HG03039 (cell line): Measurements from ENCODE around the gene SDK1.

Experiments
- ATAC-seq: cut with Tn5 transposase; IDR thresholded peaks from one replicate; pipeline ENCODE4 v1.9.1; 2021; ENCODE audit warnings: mild to moderate bottlenecking, moderate library complexity; ENCODE audit not compliant: unreplicated experiment

Gene SDK1

DNA sequence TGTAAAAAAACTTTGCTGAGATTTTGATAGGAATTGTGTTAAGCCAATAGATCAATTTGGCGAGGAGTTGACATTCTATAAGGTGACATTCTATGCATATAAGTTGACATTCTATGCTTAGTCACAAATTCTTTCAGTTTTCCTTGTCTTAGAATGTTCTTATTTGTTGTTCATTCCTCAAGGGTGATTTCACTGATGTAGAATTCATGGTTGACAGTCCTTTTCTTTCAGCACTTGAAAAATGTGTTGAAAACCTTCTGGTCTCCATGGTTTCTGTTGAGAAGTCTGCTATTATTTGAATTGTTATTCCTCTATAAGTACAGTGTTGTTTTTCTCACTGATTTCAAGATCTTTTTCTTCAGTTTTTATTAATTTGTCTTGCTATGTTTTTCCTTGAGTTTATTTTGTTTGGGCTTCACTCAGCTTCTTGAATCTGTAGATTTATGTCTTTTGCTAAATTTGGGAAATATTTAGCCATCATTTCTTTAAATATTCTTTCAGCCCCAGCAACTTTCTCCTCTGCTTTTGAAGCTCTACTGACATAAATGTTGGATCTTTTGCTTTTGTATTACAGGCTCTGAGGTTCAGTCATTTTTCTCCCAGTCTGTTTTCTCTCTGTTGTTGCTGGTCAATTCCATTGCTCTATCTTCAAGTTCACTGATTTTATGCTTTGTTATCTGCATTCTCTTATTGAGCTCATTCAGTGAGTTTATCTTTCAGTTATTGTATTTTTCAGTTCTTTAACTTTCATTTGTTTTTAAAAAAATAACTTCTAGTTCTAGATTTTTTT lies 154.9 kb downstream of the SDK1 start:
- ATAC-seq = no peak

DNA sequence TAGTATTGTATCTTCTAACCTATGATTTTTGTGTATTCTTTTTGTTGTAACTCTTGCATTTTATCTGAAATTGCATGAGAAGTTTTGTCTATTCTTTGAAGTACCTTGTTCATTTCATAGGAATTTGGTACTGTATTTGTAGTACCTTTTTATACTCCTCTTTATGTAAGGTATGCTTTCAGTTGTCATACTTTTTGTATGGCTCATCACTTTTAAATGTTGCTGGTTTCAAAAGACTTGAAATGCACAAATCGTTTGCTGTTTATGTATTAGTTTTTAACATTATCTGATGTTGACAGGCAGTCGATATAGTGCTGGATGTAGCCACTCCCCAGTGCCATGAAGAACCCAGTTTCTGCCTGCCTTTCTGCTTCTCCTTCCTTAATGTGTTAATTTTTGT lies 158.1 kb downstream of the SDK1 start:
- ATAC-seq = no peak

GRCh38 chr7:3461923-3462322 lies 160.9 kb downstream of the SDK1 start:
- ATAC-seq = no peak

DNA sequence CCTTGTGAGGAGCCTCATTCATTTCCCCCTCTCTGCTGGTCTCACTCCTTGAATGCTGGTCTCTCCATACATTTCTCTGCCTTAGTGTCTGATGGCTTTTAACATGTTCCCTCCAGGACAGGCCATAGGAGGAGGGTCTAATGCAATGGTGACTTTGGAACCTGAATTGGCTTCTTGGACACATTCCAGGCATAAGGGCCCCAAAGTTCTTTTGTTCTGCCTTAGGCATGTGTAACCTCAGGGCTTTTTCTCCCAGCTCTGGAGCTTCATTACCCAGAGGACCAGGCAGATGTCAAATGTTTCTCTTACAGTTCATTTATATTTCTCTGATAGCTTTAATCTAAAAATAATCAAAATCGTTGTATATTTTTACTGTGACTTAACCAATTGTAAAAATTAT lies 162.6 kb downstream of the SDK1 start:
- no peak for ATAC-seq

- no peak for ATAC-seq
Observed at GRCh38 chr7:3464900-3465622, 164.0 kb downstream of the SDK1 start.

GRCh38 chr7:3466261-3466660 lies 165.2 kb downstream of the SDK1 start:
- no peak for ATAC-seq

DNA sequence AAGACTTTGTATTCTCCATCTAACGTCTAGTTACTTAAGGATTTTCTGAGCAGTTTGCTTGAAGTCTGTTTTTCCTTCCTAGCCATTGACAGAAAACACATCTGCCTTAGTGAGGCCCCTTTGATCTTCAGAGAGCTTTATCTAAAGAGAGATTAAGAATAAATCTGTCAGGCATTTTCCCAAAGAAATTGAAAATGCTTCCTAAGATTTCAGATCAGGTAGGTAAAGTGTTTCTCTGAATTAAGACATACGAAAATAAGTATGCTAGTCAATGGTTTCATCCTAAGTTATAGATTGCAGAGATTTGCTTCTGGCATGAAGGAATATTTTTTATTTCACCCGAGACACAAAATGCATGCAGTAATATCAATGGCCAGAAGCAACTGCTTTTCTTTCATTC lies 168.6 kb downstream of the SDK1 start:
- no peak for ATAC-seq

DNA sequence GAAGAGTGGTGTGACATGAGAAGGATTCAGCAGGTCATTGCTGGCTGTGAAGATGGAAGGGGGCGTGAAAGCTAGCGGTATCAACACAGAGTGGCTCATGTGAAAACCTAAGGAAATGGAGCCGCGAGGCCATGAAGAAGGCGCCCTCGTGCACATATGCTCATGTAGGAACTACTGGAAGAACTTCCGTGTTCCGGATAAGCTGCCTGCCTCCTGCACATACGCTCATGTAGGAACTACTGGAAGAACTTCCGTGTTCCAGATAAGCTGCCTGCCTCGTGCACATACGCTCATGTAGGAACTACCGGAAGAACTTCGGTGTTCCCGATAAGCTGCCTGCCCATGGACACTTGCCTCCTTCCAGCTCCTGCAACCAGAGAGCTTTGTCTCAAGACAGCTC lies 179.1 kb downstream of the SDK1 start:
- no peak for ATAC-seq

GRCh38 chr7:3481435-3481834 lies 180.4 kb downstream of the SDK1 start:
- no peak for ATAC-seq

DNA sequence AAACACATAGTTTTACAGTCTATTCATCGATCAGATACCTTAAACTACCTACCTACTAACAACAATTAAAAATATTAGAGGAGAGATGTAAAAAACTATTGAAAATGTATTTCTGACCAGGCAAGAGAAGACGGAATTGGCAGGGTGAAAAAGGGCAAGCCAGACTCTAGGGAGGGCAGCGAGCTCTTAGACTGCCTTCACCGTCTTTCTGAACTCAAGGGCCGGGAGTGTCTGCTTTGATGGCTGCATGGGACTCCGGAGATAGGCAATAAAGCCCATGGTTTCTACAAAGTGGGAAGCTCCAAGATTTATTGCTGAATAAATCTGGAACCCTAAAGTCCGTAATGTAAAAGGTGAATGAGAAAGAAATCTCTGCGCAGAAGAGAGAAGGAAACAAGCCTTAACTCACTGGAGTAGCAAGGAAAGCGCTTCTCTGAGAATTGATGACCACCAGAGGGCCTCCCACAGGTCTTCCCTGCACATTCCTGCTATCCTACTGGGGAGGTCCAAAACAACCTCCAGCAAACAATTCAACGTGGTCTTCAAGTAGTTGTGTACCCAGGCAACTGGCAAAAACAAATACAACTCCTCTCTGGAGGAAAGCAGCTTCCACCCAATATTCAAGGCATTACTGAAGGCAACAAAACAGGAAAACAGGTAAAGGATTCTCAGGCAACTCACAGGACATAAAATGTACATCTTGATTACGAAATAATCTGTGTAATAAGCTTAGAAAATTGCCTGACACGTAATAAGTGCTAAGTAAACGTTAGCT lies 181.3 kb downstream of the SDK1 start:
- ATAC-seq = no peak

GRCh38 chr7:3486841-3487240 lies 185.8 kb downstream of the SDK1 start:
- ATAC-seq = no peak

GRCh38 chr7:3488829-3489228 lies 187.8 kb downstream of the SDK1 start:
- ATAC-seq = no peak

DNA sequence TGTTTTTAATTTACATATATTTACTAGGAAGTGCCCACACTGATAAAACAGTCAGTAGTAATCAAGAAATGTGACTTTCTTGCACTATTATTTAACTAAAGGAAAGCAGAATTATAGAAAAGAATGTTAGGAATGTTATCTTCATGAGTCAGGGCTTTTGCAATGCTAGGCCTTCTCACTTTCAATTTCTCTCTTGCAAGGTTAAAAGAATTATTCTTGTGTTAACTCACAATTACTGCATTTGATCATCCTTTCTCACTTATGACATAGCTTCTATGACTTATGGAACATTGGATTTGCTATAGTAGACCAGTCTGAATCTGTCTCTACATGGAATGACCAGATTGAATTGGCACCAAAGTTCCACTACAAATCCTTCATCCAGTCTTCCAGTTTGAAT lies 192.4 kb downstream of the SDK1 start:
- ATAC-seq = no peak

- ATAC-seq = no peak
Observed at GRCh38 chr7:3494947-3495346, 193.9 kb downstream of the SDK1 start.

DNA sequence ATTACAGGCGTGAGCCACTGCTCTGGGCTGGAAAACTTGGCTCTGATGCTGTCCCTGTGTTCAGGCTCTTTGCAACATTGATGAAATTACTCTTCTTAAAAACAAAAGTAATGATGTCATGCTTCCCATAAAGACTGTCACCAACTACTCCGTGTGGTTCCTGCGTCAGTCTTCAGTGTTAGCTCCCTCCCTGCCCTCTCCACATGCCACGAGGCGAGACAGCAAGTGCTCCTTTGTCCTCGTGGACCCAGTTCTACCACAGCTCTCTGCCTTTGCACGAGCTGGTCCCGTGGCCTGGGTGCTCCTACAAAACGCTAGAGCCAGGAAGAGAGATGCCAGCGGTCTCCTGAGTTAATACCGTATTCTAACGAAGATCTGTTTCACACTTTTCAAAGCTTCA lies 194.5 kb downstream of the SDK1 start:
- no peak for ATAC-seq

DNA sequence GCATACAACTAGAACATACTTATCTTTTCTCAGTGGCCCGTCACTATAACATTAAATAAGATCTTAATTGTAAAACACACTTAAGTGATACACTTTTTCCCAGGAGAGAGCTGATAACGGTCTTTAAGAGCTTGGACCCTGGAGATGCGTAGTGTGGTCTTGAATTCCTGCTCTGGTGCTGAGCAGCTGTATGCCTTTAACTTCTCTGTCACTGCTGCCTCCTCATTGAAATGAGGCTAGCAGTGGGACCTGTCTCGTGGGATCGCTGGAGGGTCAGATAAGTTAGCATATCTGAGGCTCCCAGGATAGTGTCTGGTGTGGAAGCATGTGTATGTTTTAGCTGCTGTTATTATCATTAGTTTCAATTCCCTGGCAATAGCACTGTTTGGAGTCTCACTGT lies 194.9 kb downstream of the SDK1 start:
- no peak for ATAC-seq

- ATAC-seq = no peak
Observed at GRCh38 chr7:3497796-3498195, 196.7 kb downstream of the SDK1 start.

GRCh38 chr7:3501671-3502070 lies 200.6 kb downstream of the SDK1 start:
- ATAC-seq = no peak

DNA sequence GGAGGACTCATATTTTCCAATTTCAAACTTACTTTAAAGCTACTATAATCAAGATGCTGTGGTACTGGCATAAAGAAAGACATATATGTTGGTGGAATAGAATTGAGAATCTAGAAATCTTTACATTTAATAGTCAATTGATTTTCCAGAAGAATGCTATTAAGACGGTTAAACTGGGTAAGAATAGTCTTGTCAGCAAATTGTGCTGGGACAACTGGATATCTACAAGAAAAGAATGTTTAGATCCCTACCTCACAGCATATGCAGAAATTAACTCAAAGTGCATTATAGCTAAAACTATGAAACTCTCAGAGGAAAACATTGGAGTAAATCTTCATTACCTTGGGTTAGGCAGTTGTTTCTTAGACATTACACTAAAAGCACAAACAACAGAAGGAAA lies 203.3 kb downstream of the SDK1 start:
- no peak for ATAC-seq

GRCh38 chr7:3510101-3511020 lies 209.3 kb downstream of the SDK1 start:
- no peak for ATAC-seq

- no peak for ATAC-seq
Observed at GRCh38 chr7:3517344-3517743, 216.3 kb downstream of the SDK1 start.
